ENCODE data around the gene PIGH. TPM values are rescaled to one million over a fixed set of nuclear protein-coding genes. Genes with fewer than 3 reads are reported as not detected.

Gene PIGH
- total and polyA plus RNA-seq, 2 of the 13 experiments (the other 11 are each of a cell fraction or from before 2014, with no cell fraction given) = 30.0 to 43.5 TPM

DNA sequence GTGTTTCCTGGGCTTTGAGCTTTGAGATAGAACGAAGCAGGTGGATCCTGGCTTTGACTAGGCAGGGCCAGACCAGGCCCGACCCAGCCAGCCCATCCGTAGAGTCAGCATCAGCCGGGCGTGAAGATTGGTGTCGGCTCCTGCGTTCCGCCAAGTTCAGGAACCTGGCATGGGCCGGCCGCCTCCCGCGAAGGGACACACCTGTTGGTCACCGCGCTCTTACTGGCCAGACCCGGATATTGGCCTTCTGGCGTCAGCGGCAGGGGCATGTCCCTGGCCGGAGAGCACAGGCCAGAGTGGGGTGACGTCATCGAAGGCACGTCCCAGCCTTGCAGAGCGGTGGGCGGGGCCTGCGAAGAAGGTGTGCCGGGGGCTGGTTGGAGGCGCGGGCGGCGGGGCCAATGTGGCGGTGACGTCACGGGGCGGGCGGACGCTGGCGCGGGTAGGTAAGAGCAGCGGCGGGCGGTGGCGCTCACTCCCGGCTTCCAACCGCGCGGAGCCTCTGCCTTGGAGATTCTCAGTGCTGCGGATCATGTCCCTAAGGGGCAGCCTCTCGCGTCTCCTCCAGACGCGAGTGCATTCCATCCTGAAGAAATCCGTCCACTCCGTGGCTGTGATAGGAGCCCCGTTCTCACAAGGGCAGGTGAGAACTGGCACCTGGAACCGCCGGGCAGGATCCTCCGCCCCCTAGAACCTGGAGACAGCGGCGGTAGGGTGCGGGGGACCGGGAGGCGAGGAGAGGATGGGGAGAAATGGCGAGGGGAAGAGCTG, 19.6 kb upstream of the PIGH start, which contains the start of gene ARG2 (continued):
- TF ChIP-seq ZSCAN9 (CRISPR knock-in tag; IDR thresholded peaks at IDR 0.05; ENCODE audit: borderline replicate concordance) (peak; percentile 69; the same call in 1 of the 2 replicates), ZNF383 (CRISPR knock-in tag; IDR thresholded peaks at IDR 0.05; ENCODE audit: borderline replicate concordance) (no peak), ZNF441 (CRISPR knock-in tag; IDR thresholded peaks at IDR 0.05; ENCODE audit: borderline replicate concordance) (no peak), PAWR (CRISPR knock-in tag; IDR thresholded peaks at IDR 0.05; ENCODE audit: borderline replicate concordance) (no peak), ZNF773 (CRISPR knock-in tag; IDR thresholded peaks at IDR 0.05; ENCODE audit: borderline replicate concordance) (no peak), ZBTB7B (CRISPR knock-in tag; IDR thresholded peaks at IDR 0.05) (0 out of 2 replicates have a peak, but pooled peaks have one; percentile 32), ZNF317 (CRISPR knock-in tag; IDR thresholded peaks at IDR 0.05) (0 out of 2 replicates have a peak, but pooled peaks have one; percentile 23), ZNF784 (CRISPR knock-in tag; IDR thresholded peaks at IDR 0.05; ENCODE audit: borderline replicate concordance) (peak; percentile 33; the same call in 1 of the 2 replicates), MAX (IDR thresholded peaks at IDR 0.05) (peak; percentile 79), ARNTL (CRISPR knock-in tag; IDR thresholded peaks at IDR 0.05) (peak; percentile 39), SOX6 (IDR thresholded peaks at IDR 0.05) (no peak), SOX6 (CRISPR knock-in tag; IDR thresholded peaks at IDR 0.05) (peak; percentile 80), TBL1XR1 (IDR thresholded peaks at IDR 0.05; ENCODE audit: borderline replicate concordance, low read length, partially characterized antibody) (peak; percentile 7), KLF16 (CRISPR knock-in tag; IDR thresholded peaks at IDR 0.05) (peak in 1 of 2 experiments; percentile 62; a peak in 1 of 4 replicates), MYC (CRISPR knock-in tag; IDR thresholded peaks at IDR 0.05; ENCODE audit: borderline replicate concordance) (peak; percentile 67), NFATC3 (CRISPR knock-in tag; IDR thresholded peaks at IDR 0.05) (no peak), ARNT2 (CRISPR knock-in tag; IDR thresholded peaks at IDR 0.05; ENCODE audit: low read depth) (0 out of 2 replicates have a peak, but pooled peaks have one; percentile 59), CC2D1A (CRISPR knock-in tag; IDR thresholded peaks at IDR 0.05) (no peak)
- TF ChIP-seq, protein P1, sequence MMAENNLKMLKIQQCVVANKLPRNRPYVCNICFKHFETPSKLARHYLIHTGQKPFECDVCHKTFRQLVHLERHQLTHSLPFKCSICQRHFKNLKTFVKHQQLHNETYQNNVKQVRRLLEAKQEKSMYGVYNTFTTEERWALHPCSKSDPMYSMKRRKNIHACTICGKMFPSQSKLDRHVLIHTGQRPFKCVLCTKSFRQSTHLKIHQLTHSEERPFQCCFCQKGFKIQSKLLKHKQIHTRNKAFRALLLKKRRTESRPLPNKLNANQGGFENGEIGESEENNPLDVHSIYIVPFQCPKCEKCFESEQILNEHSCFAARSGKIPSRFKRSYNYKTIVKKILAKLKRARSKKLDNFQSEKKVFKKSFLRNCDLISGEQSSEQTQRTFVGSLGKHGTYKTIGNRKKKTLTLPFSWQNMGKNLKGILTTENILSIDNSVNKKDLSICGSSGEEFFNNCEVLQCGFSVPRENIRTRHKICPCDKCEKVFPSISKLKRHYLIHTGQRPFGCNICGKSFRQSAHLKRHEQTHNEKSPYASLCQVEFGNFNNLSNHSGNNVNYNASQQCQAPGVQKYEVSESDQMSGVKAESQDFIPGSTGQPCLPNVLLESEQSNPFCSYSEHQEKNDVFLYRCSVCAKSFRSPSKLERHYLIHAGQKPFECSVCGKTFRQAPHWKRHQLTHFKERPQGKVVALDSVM (CRISPR knock-in tag; IDR thresholded peaks at IDR 0.05) = 0 out of 2 replicates have a peak, but pooled peaks have one; percentile 23
- TF ChIP-seq, protein P2, sequence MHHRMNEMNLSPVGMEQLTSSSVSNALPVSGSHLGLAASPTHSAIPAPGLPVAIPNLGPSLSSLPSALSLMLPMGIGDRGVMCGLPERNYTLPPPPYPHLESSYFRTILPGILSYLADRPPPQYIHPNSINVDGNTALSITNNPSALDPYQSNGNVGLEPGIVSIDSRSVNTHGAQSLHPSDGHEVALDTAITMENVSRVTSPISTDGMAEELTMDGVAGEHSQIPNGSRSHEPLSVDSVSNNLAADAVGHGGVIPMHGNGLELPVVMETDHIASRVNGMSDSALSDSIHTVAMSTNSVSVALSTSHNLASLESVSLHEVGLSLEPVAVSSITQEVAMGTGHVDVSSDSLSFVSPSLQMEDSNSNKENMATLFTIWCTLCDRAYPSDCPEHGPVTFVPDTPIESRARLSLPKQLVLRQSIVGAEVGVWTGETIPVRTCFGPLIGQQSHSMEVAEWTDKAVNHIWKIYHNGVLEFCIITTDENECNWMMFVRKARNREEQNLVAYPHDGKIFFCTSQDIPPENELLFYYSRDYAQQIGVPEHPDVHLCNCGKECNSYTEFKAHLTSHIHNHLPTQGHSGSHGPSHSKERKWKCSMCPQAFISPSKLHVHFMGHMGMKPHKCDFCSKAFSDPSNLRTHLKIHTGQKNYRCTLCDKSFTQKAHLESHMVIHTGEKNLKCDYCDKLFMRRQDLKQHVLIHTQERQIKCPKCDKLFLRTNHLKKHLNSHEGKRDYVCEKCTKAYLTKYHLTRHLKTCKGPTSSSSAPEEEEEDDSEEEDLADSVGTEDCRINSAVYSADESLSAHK (CRISPR knock-in tag; IDR thresholded peaks at IDR 0.05; ENCODE audit: borderline replicate concordance) = 0 out of 2 replicates have a peak, but pooled peaks have one; percentile 18

All from HepG2 (cell line).